ENCODE data around the gene TLE6.

DNA sequence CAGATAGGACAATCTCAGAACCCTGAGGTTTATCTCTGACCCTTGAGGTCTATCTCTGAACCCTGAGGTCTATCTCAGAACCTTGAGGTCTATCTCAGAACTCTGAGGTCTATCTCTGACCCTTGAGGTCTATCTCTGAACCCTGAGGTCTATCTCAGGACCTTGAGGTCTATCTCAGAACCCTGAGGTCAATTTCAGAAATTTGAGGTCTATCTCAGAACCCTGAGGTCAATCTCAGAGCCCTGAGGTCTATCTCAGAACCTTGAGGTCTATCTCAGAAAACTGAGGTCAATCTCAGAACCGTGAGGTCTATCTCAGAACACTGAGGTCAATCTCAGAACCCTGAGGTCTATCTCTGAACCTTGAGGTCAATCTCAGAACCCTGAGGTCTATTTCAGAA lies 49.4 kb downstream of the TLE6 start:
- TF ChIP-seq, protein P1, sequence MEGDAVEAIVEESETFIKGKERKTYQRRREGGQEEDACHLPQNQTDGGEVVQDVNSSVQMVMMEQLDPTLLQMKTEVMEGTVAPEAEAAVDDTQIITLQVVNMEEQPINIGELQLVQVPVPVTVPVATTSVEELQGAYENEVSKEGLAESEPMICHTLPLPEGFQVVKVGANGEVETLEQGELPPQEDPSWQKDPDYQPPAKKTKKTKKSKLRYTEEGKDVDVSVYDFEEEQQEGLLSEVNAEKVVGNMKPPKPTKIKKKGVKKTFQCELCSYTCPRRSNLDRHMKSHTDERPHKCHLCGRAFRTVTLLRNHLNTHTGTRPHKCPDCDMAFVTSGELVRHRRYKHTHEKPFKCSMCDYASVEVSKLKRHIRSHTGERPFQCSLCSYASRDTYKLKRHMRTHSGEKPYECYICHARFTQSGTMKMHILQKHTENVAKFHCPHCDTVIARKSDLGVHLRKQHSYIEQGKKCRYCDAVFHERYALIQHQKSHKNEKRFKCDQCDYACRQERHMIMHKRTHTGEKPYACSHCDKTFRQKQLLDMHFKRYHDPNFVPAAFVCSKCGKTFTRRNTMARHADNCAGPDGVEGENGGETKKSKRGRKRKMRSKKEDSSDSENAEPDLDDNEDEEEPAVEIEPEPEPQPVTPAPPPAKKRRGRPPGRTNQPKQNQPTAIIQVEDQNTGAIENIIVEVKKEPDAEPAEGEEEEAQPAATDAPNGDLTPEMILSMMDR (IDR thresholded peaks at IDR 0.05; ENCODE audit: insufficient read depth, low read depth, low read length): no peak
- TF ChIP-seq EZH2 (IDR thresholded peaks at IDR 0.05; ENCODE audit: insufficient read depth, low read length): no peak

Measured in astrocyte (in vitro differentiated cells and primary cell).